ENCODE results near the gene TMPRSS9.

DNA sequence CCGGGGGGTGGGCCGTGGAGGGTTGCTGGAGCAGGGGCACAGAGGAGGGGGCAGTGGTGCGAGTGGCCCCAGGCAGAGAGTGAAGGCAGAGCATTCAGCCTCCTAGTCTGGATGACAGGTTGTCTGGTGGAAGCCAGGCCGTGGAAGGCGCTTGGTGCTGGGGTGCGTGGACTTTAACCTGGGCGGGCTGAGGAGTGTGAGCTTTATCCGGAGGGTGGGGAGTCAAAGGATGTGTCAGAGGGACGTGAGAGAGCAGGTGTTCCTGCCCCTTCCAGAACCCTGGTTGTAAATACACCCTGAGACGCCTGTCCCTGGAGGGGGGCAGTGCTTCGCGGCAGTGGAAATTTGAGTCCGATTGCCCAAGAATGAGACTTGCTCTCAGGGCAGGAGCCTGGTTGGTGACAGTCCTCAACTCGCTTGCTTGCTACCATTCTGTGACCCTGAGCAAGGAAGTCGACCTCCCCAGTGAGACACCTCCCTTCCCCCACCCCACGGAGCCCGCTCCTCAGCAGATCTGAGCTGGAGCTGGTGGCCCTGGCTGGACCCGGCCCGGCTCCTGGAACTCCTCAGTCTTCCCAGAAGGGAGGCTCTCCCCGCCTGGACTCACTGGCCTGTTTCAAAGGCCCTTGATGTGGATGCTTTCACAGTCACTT lies 29.3 kb upstream of the TMPRSS9 start:
- TF ChIP-seq CTCF (IDR thresholded peaks at IDR 0.05) (no peak), POLR2A (IDR thresholded peaks at IDR 0.05) (no peak)

Data from heart left ventricle (tissue), 13 donors.